ENCODE data around the gene DCTN3. TPM values are rescaled to one million over a fixed set of nuclear protein-coding genes. Genes with fewer than 3 reads are reported as not detected.

Gene DCTN3
- total and polyA plus RNA-seq, 2 experiments from 2014 or later: 12.9 to 17.9 TPM

DNA sequence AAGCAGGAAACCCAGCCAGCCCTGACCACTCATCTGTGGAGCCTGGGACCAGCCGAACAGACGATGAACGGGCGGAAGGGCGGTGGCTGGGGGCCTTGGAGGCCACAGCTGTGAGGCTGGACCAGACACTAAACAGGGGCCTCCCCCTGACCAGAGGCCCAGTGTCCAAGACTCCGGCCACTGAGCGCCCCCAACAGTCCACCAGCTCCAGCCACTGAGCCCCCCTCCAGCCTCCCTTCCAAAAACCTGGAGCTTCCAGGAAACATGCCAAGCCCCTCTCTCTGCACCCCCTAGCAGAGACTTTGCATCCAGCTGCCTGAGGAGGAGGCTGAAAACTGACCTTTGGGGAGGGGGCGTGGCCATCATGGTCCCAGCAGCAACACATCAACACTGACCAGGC lies 54.0 kb downstream of the DCTN3 start:
- no peak overlapping the region for H2AFZ ChIP-seq
- H3K27ac ChIP-seq (ENCODE audit: low read depth): no peak overlapping the region
- TF ChIP-seq ETS1 (IDR thresholded peaks at IDR 0.05) (no peak), CREB1 (CRISPR knock-in tag; IDR thresholded peaks at IDR 0.05; ENCODE audit: low read depth) (no peak), STAT1 (IDR thresholded peaks at IDR 0.05; ENCODE audit: unreplicated experiment) (no peak), EZH2 (IDR thresholded peaks at IDR 0.05; ENCODE audit: low read depth, unreplicated experiment) (no peak), ZNF331 (CRISPR knock-in tag; IDR thresholded peaks at IDR 0.05; ENCODE audit: low read depth) (no peak), POLR2AphosphoS5 (IDR thresholded peaks at IDR 0.05; ENCODE audit: low read depth) (no peak), CTCF (conservative IDR thresholded peaks at IDR 0.05; ENCODE audit: low read depth in 2 of 2) (no peak), NANOG (IDR thresholded peaks at IDR 0.05; ENCODE audit: borderline replicate concordance) (no peak), JUNB (IDR thresholded peaks at IDR 0.05; ENCODE audit: unreplicated experiment) (no peak), REST (IDR thresholded peaks at IDR 0.05; ENCODE audit: unreplicated experiment) (no peak), ZNF114 (CRISPR knock-in tag; IDR thresholded peaks at IDR 0.05) (no peak), EZH2phosphoT487 (IDR thresholded peaks at IDR 0.05; ENCODE audit: unreplicated experiment) (no peak)
- TF ChIP-seq, protein P1, sequence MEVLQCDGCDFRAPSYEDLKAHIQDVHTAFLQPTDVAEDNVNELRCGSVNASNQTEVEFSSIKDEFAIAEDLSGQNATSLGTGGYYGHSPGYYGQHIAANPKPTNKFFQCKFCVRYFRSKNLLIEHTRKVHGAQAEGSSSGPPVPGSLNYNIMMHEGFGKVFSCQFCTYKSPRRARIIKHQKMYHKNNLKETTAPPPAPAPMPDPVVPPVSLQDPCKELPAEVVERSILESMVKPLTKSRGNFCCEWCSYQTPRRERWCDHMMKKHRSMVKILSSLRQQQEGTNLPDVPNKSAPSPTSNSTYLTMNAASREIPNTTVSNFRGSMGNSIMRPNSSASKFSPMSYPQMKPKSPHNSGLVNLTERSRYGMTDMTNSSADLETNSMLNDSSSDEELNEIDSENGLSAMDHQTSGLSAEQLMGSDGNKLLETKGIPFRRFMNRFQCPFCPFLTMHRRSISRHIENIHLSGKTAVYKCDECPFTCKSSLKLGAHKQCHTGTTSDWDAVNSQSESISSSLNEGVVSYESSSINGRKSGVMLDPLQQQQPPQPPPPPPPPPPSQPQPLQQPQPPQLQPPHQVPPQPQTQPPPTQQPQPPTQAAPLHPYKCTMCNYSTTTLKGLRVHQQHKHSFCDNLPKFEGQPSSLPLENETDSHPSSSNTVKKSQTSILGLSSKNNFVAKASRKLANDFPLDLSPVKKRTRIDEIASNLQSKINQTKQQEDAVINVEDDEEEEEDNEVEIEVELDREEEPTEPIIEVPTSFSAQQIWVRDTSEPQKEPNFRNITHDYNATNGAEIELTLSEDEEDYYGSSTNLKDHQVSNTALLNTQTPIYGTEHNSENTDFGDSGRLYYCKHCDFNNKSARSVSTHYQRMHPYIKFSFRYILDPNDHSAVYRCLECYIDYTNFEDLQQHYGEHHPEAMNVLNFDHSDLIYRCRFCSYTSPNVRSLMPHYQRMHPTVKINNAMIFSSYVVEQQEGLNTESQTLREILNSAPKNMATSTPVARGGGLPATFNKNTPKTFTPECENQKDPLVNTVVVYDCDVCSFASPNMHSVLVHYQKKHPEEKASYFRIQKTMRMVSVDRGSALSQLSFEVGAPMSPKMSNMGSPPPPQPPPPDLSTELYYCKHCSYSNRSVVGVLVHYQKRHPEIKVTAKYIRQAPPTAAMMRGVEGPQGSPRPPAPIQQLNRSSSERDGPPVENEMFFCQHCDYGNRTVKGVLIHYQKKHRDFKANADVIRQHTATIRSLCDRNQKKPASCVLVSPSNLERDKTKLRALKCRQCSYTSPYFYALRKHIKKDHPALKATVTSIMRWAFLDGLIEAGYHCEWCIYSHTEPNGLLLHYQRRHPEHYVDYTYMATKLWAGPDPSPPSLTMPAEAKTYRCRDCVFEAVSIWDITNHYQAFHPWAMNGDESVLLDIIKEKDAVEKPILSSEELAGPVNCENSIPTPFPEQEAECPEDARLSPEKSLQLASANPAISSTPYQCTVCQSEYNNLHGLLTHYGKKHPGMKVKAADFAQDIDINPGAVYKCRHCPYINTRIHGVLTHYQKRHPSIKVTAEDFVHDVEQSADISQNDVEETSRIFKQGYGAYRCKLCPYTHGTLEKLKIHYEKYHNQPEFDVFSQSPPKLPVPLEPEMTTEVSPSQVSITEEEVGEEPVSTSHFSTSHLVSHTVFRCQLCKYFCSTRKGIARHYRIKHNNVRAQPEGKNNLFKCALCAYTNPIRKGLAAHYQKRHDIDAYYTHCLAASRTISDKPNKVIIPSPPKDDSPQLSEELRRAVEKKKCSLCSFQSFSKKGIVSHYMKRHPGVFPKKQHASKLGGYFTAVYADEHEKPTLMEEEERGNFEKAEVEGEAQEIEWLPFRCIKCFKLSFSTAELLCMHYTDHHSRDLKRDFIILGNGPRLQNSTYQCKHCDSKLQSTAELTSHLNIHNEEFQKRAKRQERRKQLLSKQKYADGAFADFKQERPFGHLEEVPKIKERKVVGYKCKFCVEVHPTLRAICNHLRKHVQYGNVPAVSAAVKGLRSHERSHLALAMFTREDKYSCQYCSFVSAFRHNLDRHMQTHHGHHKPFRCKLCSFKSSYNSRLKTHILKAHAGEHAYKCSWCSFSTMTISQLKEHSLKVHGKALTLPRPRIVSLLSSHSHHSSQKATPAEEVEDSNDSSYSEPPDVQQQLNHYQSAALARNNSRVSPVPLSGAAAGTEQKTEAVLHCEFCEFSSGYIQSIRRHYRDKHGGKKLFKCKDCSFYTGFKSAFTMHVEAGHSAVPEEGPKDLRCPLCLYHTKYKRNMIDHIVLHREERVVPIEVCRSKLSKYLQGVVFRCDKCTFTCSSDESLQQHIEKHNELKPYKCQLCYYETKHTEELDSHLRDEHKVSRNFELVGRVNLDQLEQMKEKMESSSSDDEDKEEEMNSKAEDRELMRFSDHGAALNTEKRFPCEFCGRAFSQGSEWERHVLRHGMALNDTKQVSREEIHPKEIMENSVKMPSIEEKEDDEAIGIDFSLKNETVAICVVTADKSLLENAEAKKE (CRISPR knock-in tag; IDR thresholded peaks at IDR 0.05): no peak
- H3K4me1 Mint-ChIP-seq: peaks cover 49% of the 10 kb centered on the region
- H3K4me2 ChIP-seq: no peak overlapping the region
- no peaks in the 10 kb centered on the region; the same call in 1 of the 2 replicates for H4K20me1 ChIP-seq (replicated peaks; ENCODE audit: insufficient read depth)
- no peaks in the 10 kb centered on the region for H3K27me3 ChIP-seq (ENCODE audit: insufficient read depth)
- H3K4me3 ChIP-seq: no peak overlapping the region
- peaks cover 22% of the 10 kb centered on the region for H3K27me3 Mint-ChIP-seq (ENCODE audit: insufficient read depth, low read depth, poor library complexity)
- no peaks in the 10 kb centered on the region for H3F3A ChIP-seq (replicated peaks; ENCODE audit: low read depth)
- no peaks in the 10 kb centered on the region; the same call in 2 of the 3 replicates for H3K9me3 Mint-ChIP-seq
- no peak overlapping the region for H3K27ac Mint-ChIP-seq
- H3K4me1 ChIP-seq (ENCODE audit: insufficient read depth): peaks cover 16% of the 10 kb centered on the region; the same call in 1 of the 2 replicates
- H3K79me2 ChIP-seq (replicated peaks; ENCODE audit: insufficient read depth): no peaks in the 10 kb centered on the region
- no peaks in the 10 kb centered on the region; the same call in 2 of the 3 replicates for H3K36me3 Mint-ChIP-seq (ENCODE audit: low read depth)
- H3K9me2 ChIP-seq (ENCODE audit: insufficient read depth): no peaks in the 10 kb centered on the region
- H3K4me3 Mint-ChIP-seq: no peak overlapping the region
- ATAC-seq (no peak), DNase-seq (ENCODE audit: low spot score) (no peak)
- H3K36me3 ChIP-seq (ENCODE audit: insufficient read depth): no peaks in the 10 kb centered on the region

Data from GM23338 (cell line).